Measurements from ENCODE around the gene CDON.

DNA sequence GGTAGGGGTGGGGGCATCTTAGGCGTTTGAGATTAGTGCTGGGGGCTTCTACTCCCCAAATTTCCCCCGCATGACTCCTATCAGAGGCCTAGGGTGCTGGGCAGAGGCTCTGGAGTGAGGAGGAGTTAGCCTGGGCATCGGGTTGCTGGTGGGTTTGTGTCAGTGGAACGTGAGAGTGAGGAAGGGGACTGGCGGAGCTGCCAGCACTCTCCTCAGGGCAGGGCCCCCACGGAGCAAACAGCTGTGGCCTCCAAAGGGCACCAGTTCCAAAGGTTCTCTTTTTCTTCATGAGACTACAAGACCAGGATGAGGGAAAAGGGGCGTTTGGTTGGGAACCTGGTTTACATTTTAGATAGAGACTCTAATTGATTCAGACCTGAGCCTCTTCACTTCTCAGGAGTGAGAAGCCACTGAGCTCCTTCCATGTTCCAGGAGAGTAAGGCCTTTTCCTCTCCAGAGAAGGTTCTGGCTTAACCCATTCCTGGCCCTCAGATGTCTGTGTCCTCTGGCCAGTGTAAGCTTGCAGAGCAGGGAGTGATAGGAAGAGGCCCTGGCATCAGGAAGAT, 35.6 kb upstream of the CDON start:
- TF ChIP-seq EZH2 (IDR thresholded peaks at IDR 0.05) (no peak), POLR2AphosphoS5 (IDR thresholded peaks at IDR 0.05; ENCODE audit: borderline replicate concordance, low read depth, low read length) (no peak)

All from SK-N-MC (cell line).